SKM-1 treated with dmso at 0.1 percent for 144 hours (cell line): ENCODE measurements around the gene ARHGEF7.

Experiments used
- DNase-seq: peaks from one replicate; lab custom pipeline; 2025; ENCODE audit not compliant: unreplicated experiment; lab: John Stamatoyannopoulos, UW

ARHGEF7 gene

DNA sequence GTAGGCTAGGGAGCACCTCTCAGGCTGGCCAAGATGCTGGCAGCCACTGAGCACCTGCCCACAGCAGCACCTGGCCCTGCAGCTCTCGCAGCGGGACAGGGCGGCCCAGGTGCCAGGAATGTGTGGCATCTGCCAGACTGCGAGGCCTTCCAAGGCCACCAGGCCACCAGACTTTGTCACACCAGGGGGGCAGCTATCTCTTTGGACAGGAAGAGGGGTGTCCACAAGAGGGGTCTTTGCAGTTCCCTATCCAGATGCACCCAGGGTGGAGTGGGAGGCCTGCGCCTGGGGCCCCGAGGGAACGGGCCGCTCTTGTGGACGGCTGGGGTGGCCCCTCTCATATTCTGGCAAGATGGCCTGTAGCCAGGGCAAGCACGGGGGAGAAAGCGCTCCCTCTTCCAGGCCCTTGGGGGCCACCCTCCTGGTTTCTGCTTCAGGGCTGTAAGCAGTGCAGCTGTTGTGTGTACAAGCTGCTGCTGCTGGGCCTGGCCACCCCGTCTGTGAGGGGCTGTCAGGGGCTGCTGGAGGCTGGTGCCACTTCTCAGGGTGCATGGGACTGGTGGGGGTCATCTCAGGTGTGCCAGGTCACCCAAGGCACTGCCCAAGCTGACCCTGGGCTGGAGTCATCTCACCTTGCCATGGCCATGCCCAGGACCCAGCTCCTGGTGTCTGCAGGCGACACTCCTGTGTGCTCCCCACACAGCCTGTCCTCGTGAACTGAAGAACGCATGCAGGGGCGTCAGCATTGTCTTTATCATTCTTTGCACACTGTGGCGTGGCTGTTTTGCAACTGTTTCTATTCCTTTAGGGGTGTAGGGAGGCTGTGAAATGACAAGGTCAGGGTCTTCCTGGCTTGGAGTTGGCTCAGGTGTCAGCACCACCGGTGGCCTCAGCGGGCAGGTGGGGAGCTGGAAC lies 207.1 kb downstream of the ARHGEF7 start:
- no peak for DNase-seq

DNA sequence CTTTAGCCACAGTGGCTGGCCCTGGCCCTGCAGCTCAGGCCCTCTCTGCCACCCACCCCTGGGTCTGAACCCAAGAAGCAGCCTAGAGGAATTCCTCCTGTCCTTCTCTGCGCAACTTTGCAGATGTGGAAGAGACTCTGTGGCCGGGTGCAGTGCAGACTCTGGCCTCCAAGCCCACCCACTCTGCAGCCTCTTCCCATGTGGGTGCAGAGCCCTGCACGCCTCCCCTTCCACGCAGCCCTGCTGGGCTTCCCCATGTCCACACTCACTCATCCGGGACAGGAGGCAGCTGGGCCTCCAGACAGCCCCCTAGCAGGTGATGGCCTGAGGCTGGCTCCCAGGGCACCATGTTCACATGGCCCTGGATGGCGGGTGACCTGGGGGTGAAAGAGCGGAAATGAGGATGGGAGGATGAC lies 207.8 kb downstream of the ARHGEF7 start:
- no peak for DNase-seq

DNA sequence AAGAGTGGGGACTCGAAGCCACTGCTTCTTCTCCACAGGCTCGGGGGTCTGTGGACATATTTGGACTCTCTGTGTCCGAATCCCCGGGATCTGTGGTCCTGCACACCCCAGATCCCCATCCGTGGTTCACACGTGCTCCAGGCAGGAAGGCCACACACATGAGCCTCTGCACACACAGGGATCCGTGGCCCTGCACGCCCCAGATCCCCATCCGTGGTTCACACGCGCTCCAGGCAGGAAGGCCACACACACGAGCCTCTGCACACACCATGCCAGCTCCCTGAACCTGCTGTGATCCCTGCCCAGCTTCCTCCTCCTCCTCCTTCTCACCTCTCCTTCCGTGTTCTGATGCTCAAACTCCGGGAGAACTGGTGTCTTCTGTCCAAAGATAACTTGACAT lies 208.4 kb downstream of the ARHGEF7 start:
- no peak for DNase-seq

DNA sequence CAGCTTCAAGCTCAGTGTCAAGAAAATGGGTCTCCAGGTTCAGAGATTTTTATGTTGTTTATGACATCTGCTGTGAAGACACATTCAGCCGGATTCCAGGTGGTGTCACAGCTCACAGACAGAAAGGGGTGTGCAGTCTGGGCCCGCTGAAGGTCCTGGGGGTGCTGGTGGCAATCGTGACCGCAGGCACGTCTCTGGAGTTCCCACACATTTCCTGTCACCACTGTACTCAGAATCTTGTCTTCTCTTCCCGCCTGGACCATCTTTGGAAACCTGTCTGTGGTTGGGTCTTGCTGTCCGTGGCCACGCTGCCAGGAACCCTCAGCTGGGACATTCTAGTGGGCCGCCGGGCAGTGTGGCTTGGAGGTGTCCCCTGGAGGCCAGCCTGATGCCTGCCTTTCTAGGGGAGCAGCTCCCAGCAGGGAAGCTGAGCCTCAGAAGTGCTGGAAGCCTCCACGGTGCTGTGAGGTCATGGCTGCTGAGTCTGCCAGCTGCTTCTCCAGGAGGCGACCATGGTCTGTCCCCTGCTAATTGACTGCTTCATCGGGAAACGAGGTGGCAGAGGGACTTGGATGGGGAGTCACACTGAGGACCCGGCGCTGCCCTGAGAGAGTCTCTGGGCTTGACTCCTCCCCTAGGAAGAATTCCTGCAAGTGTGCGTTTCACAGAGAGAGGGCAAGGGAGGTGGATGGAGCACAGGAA lies 209.0 kb downstream of the ARHGEF7 start:
- no peak for DNase-seq

DNA sequence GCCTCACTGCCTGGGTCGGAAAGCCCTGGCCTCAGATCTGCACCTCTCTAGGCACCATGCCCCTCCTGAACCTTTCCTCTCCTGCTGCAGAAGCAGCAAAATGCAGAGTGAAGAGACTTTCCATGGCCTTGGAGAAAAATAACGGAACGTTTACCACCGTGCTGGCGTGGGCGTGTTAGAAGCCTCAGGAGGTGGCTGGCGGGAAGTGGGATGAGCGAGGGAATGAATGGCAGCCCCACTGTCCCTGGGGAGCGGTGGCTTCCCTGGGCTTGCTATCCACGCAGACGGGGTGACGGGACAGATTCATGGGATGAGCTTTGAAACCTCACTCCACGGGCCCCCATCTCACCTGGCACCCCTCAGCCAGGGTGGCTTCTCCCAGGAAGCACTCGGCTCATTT lies 209.6 kb downstream of the ARHGEF7 start:
- no peak for DNase-seq

DNA sequence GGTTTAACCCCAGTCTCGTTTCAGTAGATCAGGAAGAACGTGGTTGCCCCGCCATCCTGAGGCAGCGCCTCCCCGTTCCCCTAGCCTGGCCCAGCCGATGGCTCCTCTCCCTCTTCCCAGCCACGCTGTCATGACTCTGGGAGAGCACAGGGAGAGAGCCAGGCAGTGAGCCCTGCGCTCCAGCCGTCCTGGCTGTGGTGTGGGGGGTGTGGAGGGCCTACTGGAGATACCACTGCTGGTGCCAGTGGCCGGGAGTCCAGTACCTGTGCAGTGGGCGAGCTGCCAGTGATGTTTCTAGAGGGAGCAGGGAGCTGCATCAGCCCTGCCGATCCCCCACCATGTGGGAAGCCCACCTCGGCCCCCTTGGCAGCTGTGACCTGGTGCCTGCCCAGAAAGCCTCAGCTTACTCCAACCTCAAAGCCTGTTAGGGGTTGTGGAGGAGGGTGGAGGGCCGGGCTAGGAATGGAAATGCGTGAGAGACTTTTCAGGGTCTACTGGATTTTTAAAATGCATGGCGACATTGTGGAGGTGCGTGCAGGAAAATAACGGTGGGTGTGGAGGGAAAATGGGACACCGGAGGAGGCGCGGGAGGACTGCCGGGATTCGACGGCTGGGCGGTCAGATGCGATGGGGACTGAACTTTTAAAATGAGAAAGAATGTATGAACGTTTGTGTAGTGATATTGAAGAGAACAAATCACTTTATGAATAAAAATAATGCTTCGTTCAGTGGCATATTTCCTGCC lies 210.2 kb downstream of the ARHGEF7 start:
- no peak for DNase-seq

DNA sequence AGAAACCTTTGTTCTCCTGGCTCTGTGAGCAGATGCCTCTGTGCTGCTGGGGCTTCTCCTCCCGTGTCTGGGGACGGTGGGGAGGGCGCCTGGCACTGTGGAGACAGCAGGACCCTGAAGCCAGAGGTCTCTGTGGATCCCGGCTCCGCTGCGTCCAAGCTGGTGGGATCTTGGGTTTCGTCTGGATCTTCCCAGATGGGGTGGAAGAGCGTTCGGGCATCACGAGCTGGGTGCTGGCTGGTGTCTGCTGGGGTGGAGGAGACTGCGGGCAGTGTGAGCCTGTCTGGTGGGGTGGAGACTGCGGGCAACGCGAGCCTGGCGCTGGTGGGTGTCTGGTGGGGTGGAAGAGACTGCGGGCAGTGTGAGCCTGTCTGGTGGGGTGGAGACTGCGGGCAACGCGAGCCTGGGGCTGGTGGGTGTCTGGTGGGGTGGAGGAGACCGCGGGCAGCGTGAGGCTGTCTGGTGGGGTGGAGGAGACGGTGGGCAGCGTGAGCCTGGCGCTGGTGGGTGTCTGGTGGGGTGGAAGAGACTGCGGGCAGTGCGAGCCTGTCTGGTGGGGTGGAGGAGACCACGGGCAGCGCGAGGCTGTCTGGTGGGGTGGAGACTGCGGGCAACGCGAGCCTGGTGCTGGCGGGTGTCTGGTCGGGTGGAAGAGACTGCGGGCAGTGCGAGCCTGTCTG lies 211.0 kb downstream of the ARHGEF7 start:
- DNase-seq: no peak

DNA sequence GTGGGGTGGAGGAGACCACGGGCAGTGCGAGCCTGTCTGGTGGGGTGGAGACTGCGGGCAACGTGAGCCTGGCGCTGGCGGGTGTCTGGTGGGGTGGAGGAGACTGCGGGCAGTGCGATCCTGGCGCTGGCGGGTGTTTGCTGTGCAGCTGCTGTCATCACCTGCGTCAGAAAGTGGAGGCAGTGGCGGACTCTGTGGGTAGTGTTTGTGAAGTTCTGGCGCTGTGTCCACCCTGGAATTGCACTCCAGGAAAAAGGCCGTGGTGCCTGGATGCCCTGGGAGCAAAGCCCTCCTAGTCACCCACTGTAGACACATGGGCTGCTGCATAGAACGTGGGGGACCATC lies 211.5 kb downstream of the ARHGEF7 start:
- DNase-seq: no peak

DNA sequence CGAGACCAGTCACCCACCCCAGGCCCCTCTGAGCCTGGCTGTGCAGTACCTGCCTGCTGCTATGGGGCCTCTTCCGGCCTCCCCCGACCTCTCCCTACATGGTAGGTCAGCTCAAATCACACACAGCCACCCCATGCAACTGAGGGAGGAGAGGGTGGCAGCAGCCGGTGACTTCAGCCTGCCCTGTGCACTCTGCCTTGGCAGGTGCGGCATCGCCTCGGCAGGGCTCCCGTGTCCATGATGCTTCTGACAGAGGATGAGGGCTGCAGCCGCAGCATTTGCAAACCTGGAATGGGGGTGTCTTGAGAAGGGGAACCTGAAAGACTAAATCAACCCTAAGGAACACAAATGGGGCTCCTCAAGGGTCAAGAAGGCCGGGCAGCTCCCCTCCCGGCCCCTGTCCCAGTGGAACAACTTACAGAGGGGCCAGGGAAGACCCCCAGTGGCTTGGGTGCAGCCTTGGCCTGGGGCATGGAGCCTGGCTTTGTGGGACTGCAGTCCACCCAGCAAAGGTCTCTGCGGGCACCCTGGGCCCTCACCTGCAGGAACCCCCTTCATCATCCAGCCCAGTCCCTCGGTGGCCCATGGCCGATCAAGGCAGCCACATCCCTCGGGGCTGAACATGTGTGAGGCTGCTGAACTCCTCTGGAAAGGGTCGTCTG lies 212.0 kb downstream of the ARHGEF7 start:
- DNase-seq: no peak

DNA sequence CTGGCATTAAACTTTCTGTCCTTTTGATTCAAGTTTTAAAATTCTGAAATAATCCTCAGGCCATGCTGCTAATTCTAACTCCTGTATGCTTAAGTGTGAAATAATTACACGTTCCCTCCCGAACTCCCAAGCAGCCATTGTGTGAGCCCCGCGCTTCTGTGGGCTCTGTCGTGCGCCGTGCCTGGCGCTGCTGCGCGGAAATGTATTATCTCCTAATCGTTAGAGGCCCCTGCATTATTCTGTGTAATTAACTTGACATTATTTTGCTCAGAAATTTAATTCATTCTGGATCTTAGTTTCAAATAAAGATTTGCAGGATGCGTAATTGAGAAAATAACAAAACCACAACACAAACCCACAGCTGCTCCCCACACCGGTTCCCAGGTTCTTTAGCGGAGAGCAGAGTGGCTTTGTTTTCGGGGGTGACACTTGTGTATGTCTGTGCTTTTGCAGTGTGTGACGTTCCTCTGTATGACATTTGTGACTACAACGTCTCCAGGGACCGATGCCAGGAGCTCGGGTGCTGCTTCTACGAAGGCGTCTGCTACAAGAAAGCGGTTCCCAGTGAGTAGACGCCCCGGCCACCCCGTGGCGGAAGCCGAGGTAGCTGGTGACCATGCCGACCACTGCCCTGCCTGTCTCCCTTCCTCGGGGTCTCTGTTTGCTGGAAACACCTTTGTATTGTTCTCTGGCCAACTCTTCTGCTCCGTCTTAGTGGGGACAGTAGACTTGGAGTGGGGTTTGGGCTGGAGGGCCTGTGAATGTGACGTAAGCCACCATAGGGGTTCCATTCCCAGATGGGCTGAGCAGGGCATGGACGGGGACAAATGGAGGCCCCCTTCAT lies 212.8 kb downstream of the ARHGEF7 start:
- DNase-seq: no peak

DNA sequence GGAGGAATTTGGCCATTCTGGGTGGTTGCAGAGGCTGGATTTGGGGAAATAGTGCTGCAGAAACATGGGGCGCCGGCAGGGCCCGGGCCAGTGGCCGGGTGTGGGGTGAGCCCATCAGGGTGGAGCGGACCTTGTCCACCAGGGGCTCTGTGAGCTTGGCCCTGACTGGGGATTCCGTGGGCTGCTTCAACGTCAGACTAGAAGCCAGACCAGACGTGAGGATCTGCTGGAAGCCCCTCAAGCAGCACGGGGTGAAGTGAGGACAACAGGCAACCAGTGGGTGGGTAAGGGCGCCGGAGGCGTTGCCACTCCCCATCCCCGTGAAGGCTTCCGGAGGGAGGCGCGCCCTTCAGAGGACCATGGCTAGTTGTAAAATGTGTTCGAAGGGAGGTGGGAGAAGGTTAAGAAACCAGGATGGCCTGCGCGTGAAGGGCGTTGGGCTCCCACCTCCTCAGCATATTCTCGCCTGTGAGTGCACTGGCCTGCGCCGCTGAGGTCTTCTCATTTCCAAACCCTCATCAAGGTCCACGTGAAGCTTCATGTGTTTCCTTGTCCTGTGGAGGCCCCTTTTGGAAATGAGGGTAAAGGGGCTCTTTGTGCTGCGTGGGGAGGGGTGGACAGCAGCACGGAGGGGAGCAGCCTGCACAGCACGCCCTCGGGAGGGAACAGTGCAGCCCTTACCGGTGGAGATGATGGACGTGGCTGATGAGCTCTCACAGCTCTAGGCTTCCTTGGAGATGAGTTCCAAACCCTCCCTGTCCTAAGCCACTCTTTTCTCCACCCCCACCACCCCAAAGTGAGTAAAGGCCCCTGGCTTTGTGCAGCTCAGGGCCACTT lies 213.7 kb downstream of the ARHGEF7 start:
- DNase-seq: no peak

DNA sequence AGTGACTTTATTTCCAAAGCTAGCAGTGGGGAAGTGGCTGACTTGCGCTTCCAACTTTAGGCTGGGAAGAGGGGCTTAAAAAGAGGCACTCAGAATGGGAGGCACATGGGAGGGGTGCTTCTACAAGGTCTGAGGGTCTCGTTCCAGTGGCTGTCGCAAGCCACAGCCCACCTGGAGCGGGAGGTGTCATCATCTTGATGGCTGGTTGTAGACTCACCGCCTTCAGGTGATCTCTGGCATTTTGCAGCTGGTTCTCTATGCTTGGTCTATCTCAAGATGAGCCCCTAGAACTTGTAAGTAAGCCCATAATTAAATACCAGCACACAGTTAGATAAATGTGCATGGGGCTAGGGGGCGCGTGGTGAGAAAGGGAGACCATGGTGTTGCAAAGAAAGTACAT lies 214.5 kb downstream of the ARHGEF7 start:
- no peak for DNase-seq

DNA sequence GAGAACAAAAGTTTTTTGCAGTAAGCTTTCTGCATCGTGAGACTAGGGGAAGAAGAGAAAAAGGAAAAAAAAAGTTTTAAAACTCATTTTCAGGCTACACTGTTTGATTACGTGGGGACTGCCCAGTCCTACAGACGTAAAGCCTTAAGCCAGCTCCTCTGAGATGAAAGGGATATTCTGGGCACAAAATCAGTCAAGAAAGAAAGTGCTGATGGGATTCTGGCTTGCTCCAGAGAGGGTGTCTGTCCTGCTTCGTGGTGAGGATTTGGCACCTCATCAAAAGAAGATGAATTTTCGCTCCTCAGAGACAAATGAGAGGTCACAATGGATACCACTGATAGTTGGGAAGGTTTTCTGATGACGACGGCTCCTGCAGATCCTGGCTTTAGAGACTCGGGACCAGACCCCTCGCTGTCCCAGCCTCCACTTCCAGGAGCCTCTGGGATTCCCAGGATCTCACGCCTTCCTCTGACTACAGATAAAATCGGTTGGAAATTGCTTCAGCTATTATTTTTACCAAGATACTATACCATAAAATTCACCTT lies 215.0 kb downstream of the ARHGEF7 start:
- no peak for DNase-seq

DNA sequence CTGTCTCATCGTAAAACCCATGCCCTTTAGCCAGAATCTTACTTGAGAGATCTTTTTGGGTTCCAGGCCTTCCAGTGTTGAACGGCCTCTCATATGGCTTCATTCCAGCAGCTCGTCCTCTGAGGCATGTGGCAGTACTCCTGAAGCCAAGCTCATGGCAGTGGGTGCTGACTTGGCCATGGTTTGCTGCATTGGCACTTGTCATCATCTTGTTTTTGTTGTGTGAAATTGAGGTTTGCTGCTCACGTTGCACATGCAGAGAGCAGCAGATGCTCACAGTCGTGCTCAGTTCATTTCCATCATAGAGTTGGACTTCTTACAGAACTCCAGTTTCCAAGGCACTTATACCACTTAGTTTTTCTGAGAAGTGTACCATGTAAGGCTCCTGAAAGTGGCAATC lies 220.2 kb downstream of the ARHGEF7 start:
- DNase-seq: no peak

DNA sequence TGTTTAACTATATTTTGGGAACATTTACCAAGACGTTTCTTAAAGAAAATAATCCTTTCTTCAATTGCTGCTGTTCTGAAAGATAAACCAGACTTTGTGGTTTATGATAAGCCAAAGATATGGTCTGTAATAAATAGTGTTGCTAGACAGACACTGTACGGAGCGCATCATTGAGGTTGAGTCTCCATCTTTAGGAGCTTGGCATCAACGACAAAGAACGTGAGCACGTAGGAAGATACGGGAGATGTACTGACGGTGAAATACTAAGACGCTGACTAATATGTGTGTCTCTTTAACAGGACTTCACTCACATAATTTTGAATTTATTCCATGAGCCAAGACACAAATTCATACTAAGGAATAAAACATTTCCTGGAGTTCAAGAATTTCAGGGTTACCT lies 221.6 kb downstream of the ARHGEF7 start:
- DNase-seq: no peak

DNA sequence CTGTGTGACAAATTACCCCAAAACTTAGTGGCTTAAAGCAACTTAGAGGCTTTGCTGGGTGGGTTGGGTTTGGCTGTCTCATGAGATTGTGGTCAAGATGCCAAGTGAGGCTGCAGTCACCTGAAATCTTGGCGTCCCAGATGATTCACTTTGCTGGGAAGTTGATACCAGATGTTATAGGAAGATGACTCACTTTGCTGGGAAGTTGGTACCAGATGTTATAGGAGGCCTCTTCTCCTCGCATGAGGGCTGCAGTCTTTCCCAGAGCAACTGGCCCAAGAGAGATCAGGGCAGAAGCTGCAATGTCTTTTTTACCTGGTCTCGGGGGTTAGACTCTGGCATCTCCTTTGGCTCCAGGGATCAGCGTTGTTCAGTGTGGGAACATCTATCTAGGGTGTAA lies 222.1 kb downstream of the ARHGEF7 start:
- no peak for DNase-seq

DNA sequence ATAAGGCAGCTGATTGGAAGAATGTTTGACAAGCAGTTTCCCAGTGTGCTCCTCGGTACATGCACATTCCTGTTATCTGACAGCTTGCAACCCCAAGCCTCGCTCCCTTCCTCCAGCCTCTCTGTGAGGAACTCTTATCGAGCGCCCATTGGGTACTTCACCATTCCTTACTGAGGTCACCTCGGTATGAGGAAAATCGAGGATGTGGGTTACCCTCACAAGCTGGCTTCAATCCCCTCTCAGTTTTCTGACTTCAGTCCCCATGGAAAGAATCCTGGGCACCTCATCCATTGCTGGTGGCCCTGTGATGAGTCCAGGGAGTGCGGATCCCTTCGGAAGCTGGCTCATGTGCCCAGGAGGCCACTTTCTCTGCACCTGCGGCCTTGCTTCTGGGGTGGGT lies 222.6 kb downstream of the ARHGEF7 start:
- no peak for DNase-seq

DNA sequence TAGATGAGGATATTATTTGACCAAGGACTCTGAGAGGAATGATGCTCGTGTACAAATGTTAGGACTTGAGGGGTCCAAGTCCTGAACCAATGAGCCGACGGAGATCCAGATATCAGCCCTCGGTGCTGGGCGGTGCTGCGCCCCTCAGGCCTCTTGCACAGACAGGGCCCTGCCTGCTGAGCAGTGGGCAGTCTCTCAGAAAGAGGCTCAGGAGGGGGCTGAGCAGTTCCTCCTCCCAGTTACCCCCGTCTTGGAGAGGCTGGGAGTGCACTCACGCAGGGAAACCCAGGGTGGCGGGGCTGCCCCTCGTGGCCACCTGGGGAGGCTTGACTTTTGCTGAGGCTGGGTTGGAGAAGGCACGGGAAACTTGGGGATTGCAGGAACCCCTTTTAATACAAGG lies 223.7 kb downstream of the ARHGEF7 start:
- DNase-seq: no peak
